Measurements from ENCODE around the gene CXCL16. TPM values are rescaled to one million over a fixed set of nuclear protein-coding genes. Genes with fewer than 3 reads are reported as not detected.

The CXCL16 gene
- total and polyA plus RNA-seq, 8 donors: 13.7 to 47.4 (median 28.8) TPM

DNA sequence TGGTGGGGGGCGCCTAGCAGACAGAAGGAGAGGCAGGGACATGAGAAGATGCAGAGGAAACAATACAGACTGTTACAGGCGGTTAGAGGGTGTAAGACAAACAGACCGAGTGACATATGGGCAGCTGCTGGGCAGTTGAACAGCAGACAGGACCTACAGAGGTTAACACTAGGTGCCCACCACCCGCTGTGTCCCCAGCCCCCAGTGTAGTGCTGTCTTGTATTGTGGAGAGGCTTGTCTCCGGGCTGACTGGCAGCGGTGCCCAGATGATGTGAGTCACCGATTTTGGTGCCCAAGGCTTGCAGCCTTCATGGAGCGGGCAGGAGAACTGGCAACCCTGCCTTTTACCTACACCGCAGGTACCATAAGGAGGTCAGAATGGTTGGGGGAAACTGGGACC is 2.4 kb upstream of the CXCL16 start:
- H3K36me3 ChIP-seq: no peaks in the 10 kb centered on the region
- H3K4me3 ChIP-seq: no peak overlapping the region
- peaks cover 21 to 40% (median 26%) of the 10 kb centered on the region in 4 donors for H3K4me1 ChIP-seq
- DNase-seq: no peak
- WGBS, 5 donors: 86 to 94% (median 92%) methylated on average over 9 of the region's 9 CpGs
- no peak for TF ChIP-seq CTCF (IDR thresholded peaks at IDR 0.05)
- no peak for TF ChIP-seq POLR2AphosphoS5 (IDR thresholded peaks at IDR 0.05)
- TF ChIP-seq EP300 (IDR thresholded peaks at IDR 0.05): no peak
- no peak for TF ChIP-seq POLR2A (IDR thresholded peaks at IDR 0.05)
- no peaks in the 10 kb centered on the region for H3K9me3 ChIP-seq
- H3K27me3 ChIP-seq: peaks cover 0 to 43% (median 0%) of the 10 kb centered on the region in 3 donors
- intact Hi-C loops (cut with DNase I; ENCODE audit: low total_unique reads): no loop called here
- H3K27ac ChIP-seq: no peak overlapping the region

DNA sequence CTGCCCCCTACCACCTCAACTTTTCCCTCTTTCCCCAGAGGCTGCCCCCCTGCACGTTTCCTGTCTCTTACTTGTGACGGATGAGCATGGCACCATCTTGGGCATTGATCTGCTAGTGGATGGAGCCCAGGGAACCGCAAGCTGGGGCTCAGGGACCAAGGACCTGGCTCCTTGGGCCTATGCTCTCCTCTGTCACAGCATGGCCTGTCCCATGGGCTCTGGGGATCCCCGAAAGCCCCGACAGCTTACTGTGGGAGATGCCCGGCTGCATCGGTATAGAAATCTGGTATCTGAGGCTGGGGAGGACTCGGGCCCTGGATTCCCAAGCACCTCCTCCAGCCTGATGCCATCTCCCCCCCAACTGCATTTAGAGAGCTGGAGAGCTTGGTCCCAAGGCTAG is 1.8 kb upstream of the CXCL16 start:
- 94 to 97% (median 95%) methylated on average over 6 to 8 of the region's 8 CpGs for WGBS, 5 donors
- H3K27ac ChIP-seq: no peak overlapping the region
- peaks cover 0 to 41% (median 0%) of the 10 kb centered on the region in 3 donors for H3K27me3 ChIP-seq

DNA sequence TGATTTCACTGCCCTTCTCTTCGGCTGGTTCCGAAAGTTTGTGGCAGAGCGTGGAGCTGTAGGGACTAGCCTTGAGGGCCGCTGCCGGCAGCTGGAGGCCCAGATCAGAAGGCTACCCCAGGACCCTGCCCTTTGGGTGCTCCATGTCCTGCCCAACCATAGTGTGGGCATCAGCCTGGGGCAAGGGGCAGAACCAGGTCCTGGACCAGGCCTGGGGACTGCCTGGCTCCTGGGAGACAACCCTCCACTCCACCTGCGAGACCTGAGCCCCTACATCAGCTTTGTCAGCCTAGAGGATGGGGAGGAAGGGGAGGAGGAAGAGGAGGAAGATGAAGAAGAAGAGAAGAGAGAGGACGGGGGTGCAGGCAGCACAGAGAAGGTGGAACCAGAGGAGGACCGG is 856 bp upstream of the CXCL16 start:
- H3K4me1 ChIP-seq: peaks cover 19 to 41% (median 23%) of the 10 kb centered on the region in 4 donors
- no peaks in the 10 kb centered on the region for H3K9me3 ChIP-seq
- TF ChIP-seq POLR2AphosphoS5 (IDR thresholded peaks at IDR 0.05) (no peak), CTCF (IDR thresholded peaks at IDR 0.05) (no peak), EP300 (IDR thresholded peaks at IDR 0.05) (no peak)
- 95 to 98% (median 96%) methylated on average over 5 to 8 of the region's 8 CpGs for WGBS, 5 donors
- H3K27me3 ChIP-seq: peaks cover 0 to 31% (median 0%) of the 10 kb centered on the region in 3 donors
- intact Hi-C loops (cut with DNase I; ENCODE audit: low total_unique reads): no loop called here
- H3K27ac ChIP-seq: peak overlapping the region in 1 of 5 donors; percentile 85
- H3K36me3 ChIP-seq: no peaks in the 10 kb centered on the region
- H3K4me3 ChIP-seq: peak overlapping the region in 1 of 4 donors; percentile 71
- no peak for DNase-seq

More for the DNA sequence above, 1.8 kb upstream of the CXCL16 start:
- intact Hi-C loops (cut with DNase I; ENCODE audit: low total_unique reads): no loop called here
- peaks cover 21 to 40% (median 26%) of the 10 kb centered on the region in 4 donors for H3K4me1 ChIP-seq
- no peak for DNase-seq
- H3K9me3 ChIP-seq: no peaks in the 10 kb centered on the region
- no peak overlapping the region for H3K4me3 ChIP-seq
- no peaks in the 10 kb centered on the region for H3K36me3 ChIP-seq
- TF ChIP-seq POLR2A (IDR thresholded peaks at IDR 0.05) (no peak), EP300 (IDR thresholded peaks at IDR 0.05) (no peak), POLR2AphosphoS5 (IDR thresholded peaks at IDR 0.05) (no peak), CTCF (IDR thresholded peaks at IDR 0.05) (no peak)

DNA sequence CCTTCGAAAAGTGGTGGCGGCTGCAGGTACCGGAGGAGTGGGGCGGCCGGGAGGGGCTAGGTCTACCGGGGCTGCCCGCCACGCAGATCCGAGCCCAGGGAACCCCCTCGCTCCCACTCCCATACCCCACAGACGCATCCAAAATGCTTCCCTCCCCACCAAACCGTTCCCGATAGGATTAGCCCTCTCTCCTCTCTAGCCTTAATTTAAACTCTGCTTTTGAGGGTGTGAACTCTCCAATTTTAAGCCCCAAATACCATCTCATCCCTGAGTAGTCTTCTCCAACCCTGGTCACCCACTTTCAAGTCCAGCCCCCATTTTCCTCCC is 260 bp upstream of the CXCL16 start:
- peak overlapping the region; percentile 66 to 76 (median 72) for H3K4me3 ChIP-seq
- TF ChIP-seq POLR2AphosphoS5 (IDR thresholded peaks at IDR 0.05): no peak
- TF ChIP-seq POLR2A (IDR thresholded peaks at IDR 0.05): no peak
- no peak for TF ChIP-seq CTCF (IDR thresholded peaks at IDR 0.05)
- TF ChIP-seq EP300 (IDR thresholded peaks at IDR 0.05): no peak
- peak overlapping the region; percentile 77 to 86 (median 85) for H3K27ac ChIP-seq
- WGBS, 5 donors: 4 to 11% (median 9%) methylated on average over 13 of the region's 13 CpGs
- intact Hi-C loops (cut with DNase I; ENCODE audit: low total_unique reads): no loop called here
- peaks cover 13 to 41% (median 17%) of the 10 kb centered on the region in 4 donors for H3K4me1 ChIP-seq
- peaks cover 0 to 25% (median 0%) of the 10 kb centered on the region in 3 donors for H3K27me3 ChIP-seq
- DNase-seq: no peak
- no peaks in the 10 kb centered on the region for H3K9me3 ChIP-seq
- peaks cover 0 to 3% (median 3%) of the 10 kb centered on the region in 4 donors for H3K36me3 ChIP-seq
